ENCODE data around the gene ACADVL. TPM values are rescaled to one million over a fixed set of nuclear protein-coding genes. Genes with fewer than 3 reads are reported as not detected.
A peak's percentile ranks its signal among the peaks of the same experiment; 100 is the strongest.
"Not testable (repeated sequence)": the region's sequence is repeated elsewhere in the genome, so short reads cannot be mapped to it uniquely, and the experiment has no call there.

ACADVL gene
- total RNA-seq: 100 to 1,000 TPM; 444 to 567 TPM
- long read RNA-seq, donor 1, transcript ACADVL-203 (20 exons, 2,323 nt): major isoform, 142 of 276 reads
- long read RNA-seq, donor 1, transcript ACADVL-201 (19 exons, 2,352 nt): minor isoform, 11 of 276 reads
- long read RNA-seq, donor 1, partial matches to known transcripts: 84 of 276 reads
- long read RNA-seq, donor 1, other reads (novel, unspliced or antisense): 36 of 276 reads
- long read RNA-seq, donor 2, transcript ACADVL-202 (19 exons, 2,191 nt): minor isoform, 23 of 1,745 reads
- long read RNA-seq, donor 2, transcript ACADVL-201 (19 exons, 2,352 nt): minor isoform, 106 of 1,745 reads
- long read RNA-seq, donor 2, transcript ACADVL-203 (20 exons, 2,323 nt): major isoform, 1,072 of 1,745 reads
- long read RNA-seq, donor 2, partial matches to known transcripts: 285 of 1,745 reads
- long read RNA-seq, donor 2, other reads (novel, unspliced or antisense): 255 of 1,745 reads

DNA sequence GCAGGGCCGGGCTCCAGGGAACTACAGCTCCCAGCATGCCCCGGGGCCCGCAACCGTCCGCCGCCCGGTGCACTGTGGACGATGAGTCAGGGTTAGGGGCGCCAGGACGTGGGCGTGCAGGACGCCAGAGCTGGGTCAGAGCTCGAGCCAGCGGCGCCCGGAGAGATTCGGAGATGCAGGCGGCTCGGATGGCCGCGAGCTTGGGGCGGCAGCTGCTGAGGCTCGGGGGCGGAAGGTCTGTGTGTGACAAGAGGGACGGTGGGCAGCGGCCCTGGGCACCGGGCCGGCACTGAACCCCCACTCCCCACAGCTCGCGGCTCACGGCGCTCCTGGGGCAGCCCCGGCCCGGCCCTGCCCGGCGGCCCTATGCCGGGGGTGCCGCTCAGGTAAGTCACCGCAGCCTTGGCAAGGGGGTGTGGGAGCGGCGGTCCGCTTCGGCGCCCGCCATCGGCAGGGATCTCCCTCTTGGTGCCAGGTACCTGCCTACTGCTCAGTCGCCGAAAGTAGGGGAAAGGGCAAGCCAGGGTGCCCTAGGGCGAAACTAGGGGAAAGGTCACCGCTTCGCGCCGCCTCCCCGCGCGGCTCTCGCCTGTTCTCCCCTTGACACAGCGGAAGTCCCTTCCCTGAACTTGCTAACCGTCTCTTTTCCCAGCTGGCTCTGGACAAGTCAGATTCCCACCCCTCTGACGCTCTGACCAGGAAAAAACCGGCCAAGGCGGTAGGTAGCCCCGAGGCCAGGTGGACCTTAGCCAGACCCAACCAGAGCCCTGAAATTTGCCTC, at the start of gene ACADVL, which contains the start of gene DLG4:
Gene ACADVL (plus strand): TSS at position 127 of the 781 bp plus-strand sequence. CDS start 47 bp downstream, at position 174.
Gene DLG4 (minus strand): TSS at position 25 of the 781 bp plus-strand sequence.
- DNase-seq (ENCODE audit: low spot score): peak; percentile 99
- intact Hi-C loops (cut with DNase I): no loop called here

DNA sequence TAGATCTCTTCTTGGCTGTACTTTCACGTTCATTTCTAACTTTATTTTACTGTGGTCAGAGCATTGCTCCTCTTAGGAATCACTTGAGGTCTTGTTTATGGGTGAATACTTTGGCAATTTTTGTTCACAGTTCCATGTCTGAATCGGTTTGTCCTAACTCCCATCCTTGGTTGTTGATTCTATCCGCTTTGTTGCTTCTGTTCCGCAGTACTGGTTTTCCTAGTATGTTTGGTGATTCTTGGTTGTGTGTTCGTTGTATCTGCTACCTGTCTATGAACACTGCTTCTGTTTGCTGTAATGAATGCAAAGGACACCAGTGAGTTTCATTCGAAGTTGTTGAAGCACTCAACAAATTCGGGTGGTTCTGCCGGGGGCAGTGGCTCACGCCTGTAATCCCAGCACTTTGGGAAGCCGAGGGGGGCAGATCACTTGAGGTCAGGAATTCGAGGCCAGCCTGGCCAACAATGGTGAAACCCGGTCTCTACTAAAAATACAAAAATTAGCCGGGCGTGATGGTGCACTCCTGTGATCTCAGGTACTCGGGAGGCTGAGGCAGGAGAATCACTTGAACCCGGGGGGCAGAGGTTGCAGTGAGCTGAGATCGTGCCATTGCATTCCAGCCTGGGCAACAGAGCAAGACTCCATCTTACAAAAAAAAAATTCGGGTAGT, 47.1 kb upstream of the ACADVL start:
- intact Hi-C loops (cut with DNase I): not testable (repeated sequence)
- DNase-seq (ENCODE audit: low spot score): peak; percentile 43

DNA sequence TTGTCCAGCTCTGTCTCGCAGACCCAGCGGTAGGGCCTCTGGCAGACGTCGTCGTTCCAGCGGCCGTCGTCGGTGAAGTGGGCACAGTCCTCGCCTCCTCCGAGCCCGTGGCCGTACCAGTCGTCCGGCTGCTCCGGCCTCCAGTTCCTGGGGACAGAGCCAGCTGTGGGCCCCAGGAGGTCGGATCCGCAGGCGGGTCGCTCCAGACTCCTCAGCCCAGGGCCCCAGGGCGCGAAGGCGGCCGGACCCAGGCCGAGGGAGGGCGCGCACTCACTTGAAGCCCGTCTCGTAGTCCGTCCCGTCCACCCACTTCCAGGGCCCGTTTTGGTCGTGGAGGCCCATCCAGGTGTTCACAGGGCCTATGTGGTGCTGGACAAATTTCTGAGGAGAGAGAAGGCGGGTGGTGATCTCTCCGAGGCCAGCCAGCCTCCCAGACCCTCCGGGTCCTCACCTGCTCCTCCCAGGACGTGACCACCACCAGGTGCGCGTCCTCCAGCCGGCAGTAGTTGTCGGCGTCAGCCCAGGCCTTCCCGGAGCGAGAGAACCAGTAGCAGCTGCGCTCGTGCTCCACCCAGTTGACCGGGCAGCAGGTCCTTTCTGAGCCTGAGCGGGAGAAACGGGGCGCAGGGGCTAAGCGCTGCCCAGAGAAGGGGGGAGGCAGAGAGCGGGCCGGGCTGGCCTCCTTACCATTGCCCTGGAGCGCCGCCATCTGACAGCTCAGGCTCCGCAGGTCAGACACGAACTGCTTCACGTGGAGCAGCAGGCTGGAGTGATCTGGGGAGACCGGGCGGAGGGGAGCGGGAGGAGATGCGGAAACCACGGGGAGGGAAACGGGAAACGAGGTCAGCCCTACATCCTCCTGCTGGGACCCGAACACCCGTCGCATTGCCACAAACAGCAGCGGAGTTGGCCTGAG, 45.8 kb upstream of the ACADVL start:
- intact Hi-C loops (cut with DNase I): no loop called here
- DNase-seq (ENCODE audit: low spot score): peak; percentile 90

DNA sequence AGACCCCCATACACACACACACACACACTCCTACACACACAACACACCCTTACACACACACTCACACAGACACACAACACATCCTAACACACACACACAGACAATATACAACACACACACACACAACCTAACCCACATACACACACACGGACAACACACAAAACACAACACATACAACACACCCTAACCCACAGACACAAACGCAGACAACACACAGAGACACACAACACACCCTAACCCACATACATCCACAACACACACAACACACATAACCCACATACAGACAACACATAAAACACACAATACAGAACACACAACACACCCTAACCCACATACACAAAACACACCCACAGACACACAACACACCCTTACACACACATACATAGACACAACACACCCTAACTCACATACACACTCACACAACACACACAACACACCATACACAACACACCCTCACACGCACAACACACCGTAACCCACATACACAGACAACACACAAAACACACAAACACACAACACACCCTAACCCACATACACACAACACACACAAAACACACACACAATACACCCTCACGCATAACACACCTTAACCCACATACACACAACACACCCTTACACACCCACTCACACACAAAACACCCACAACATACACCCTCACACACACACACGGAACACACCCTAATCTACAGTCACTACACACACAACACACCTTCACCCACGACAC, 45.0 kb upstream of the ACADVL start:
- no peak for DNase-seq (ENCODE audit: low spot score)
- intact Hi-C loops (cut with DNase I): no loop called here

DNA sequence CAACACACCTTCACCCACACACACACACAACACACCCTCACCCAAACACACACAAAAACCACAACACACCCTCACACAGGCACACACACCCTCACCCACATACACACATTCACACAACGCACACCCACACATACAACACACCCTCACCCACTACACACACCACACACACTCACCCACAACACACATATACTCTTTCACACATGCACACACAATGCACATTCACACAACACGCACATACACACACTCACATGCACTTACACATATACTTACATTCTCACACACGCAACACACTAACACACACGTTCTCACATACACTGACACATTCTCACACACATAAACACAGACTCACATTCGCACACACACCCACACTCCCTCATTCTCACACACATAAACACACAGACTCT, 44.4 kb upstream of the ACADVL start:
- DNase-seq (ENCODE audit: low spot score): no peak
- intact Hi-C loops (cut with DNase I): no loop called here

DNA sequence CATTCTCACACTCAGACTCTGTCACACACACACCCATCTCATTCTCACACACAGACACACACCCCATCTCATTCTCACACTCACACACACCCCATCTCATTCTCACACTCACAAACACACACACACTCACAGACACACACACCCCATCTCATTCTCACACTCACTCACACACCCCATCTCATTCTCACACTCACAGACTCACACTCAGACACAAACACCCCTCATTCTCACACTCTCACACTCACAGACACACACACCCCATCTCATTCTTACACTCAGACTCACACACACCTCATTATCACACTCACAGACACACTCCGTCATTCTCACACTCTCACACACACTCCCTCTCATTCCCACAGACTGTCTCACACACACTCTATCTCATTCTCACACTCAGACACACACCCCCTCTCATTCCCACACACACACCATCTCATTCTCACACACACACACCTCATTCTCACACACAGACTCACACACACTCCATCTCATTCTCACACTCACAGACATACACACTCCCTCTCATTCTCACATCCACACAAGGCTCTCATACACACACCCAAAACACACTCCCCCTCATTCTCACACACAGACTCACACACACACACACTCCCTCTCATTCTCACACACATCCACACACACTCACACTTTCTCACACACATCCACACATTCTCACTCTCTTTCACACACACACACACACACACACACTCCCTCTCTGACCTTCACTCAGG, 43.5 kb upstream of the ACADVL start:
- no peak for DNase-seq (ENCODE audit: low spot score)
- intact Hi-C loops (cut with DNase I): no loop called here

DNA sequence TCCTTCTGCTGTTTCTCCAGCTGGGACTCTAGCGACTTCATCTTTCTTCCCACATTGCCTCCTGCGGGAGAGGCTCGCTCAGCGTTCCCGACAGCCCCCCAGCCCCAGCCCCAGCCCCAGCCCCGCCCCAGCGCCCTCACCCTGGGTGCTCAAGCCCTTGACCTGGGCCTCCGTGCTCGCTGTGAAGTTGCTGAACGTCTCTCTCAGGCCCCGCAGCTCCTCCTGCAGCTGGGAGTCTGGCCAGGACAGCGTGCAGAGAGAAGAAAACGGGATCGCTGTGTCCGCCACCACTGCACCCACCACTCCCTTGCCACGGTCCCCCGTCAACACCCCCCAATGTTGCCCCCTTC, 42.9 kb upstream of the ACADVL start:
- peak; percentile 60 for DNase-seq (ENCODE audit: low spot score)
- intact Hi-C loops (cut with DNase I): no loop called here

DNA sequence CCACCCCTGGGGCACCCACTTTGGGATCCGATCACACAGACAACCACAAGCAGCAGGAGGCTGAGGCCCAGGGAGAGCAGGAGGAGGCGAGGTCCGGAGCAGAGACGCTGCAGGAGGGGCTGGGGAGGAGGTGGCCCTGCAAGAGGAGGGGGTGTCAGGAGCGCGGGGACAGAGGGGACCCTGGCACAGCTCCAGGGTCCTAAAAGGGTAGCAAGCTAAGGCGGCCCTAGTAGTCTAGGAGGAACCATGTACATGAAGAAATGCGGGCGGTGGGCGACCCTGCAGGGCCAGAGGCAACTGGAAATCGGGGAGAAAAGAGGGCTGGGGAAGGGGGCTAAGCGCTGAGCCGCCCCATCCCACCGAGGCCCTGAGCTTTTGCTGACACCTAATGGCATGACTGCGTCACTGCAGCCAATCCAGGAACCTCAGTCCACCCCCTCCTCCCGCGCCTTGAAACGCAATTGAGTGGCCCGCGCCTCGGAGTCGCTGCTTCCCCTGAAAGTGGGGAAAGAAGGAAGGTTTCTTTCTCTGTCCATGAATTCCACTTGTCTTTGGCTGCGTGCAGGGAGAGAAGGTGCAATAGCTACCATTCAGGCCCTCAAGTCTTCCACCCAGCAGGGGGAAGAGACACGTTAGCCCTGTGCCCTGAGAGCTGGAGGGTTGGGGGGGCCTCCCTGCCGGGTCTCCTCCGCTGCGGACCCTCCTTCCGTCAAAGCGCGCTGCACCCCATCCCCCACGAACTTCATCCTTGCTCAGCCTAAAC, 42.4 kb upstream of the ACADVL start:
- intact Hi-C loops (cut with DNase I): no loop called here
- peak; percentile 87 for DNase-seq (ENCODE audit: low spot score)

DNA sequence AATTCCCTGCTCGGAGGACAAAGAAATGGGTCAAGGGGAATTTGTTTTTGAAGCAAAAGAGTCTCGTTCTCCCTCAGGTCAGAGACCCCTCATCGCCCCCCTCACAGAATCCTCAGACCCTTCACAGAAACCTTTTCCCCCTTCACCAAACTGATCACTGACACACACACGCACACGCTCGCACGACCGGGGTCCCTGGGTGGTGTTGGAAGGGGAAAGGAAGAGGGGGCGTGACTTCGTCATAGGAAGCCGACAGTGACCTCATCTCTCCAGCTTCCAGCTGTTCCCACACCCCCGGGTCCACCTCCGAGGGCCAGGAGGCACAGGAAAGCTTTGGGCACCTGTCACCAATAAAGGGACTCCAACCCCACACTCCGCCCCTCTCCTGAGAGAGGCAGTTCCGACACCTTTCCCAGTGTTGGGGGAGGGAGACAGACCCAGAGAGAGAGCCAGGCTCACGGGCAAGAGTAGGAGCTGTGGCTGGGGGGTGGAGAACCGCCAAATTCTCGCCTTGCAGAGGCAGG, 41.7 kb upstream of the ACADVL start:
- peak; percentile 56 for DNase-seq (ENCODE audit: low spot score)
- intact Hi-C loops (cut with DNase I): no loop called here

DNA sequence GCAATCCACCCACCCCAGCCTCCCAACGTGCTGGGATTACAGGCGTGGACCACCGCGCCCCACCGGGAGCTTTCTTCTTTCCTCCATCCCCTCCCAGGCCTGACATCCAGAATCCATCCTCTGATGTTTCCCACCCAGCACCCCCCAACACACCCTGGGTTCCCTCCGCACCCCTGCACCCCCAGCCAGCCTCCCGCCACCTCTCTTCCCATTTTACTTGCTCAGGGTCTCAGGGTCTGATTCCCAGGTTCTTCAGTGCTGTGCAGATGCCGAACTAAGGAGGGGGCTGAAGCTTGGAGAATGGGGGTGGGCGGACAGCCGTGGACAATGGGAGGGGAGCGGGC, 40.8 kb upstream of the ACADVL start:
- intact Hi-C loops (cut with DNase I): no loop called here
- peak; percentile 49 for DNase-seq (ENCODE audit: low spot score)

DNA sequence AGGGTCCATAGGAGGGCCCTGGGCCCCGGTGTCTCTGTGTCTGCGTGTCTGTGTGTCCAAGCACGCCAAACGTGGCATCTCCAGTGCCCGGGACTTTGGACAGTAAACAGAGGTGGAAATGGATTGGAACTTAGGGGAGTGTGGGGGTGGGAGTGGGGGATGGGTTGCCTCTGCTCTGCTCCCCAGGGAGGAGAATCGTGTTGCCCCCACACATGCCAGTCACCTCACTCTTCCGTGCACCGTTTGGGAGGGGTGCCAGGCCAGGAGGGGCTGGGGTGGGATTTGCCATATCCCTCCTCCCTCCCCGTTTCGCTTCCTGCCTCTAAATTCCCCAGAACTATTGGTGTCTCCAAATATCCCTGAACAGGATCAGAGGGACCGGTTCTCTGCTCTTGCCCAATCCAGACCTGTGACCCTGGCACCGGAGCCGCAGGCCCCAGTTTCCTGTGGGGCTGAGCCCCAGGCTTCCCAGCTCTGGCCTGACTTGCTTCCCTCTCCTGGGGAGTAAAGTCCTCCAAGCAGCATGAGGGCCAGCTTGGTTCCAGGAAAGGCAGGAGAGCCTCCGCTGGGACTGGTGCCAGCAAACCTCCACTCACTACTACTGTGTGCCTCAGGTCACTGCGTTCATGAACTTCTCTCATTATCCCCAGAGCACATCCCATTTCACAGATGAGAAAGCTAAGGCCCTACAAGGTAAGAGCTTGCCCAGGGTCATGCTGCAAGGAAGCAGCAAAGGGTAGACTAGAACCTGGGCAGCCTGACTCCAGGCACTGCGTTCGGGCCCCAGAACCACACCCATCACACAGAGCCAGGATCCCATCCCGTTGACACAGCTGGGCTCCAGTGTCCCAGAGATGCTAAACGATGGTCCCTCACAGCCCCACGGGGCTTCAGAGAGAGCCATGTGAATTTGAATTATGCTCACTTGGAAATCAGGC, 40.2 kb upstream of the ACADVL start, which contains the start of gene ASGR1:
Gene ASGR1 (minus strand): TSS at position 54 of the 938 bp plus-strand sequence. CDS start 807 bp downstream, outside the sequence.
- intact Hi-C loops (cut with DNase I): no loop called here
- DNase-seq (ENCODE audit: low spot score): peak; percentile 53

DNA sequence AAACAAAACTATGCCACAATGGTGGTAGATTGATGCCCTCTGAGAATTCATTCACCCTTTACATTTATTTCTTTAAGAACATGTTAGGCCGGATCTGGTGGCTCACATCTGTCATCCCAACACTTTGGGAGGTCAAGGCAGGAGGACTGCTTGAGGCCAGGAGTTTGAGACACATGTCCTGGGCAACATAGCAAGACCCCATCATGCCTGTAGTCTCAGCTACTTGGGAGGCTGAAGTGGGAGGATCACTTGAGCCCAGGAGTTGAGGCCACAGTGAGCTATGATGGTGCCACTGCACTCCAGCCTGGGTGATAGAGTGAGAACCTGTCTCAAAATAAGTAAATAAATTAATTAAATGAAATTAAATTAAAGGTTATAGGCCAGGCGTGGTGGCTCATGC, 37.6 kb upstream of the ACADVL start:
- intact Hi-C loops (cut with DNase I): not testable (repeated sequence)

DNA sequence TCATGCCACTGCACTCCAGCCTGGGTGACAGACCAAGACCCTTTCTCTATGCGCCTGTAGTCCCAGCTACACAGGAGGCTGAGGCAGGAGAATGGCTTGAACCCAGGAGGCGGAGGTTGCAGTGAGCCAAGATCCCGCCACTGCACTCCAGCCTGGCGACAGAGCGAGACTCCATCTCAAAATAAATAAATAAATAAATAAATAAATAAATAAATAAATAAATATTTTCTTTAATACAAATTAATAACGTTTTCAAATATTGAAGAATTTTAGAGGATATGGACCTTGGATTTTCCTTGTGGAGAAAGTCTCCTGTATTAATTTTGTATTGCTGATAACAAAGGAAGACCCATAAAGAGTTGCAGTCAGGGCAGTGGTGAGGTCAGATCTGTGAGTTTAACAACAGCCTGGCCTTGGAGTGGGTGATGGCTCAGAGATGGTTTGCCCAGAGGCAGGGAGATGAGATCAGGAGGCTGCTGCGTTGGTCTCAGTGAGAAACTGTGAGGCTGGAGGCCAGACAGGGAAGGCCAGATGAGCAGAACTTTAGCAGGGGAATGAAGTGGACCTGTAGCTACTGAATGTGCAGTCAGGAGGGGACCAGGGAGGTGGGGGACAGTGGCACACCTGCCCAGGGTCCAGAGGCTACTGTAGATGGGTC, 36.2 kb upstream of the ACADVL start:
- intact Hi-C loops (cut with DNase I): no loop called here
- DNase-seq (ENCODE audit: low spot score): no peak

More for the DNA sequence above, 37.6 kb upstream of the ACADVL start:
- not testable (repeated sequence) for DNase-seq (ENCODE audit: low spot score)

DNA sequence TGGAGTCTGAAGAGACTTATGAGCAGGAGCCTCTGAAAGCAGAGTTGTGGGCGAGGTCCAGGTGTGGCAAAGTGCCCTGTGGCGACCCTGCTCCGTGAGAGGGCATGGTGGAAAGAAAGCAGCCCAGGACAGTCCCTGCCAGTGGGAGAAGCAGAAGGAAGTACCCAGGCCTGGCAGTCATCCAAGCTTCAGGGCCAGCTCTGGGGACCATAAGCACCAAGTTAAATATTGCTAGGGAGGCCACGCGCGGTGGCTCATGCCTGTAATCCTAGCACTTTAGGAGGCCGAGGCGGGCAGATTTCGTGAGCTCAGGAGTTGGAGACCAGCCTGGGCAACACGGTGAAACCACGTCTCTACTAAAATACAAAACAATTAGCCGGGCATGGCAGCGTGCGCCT, 35.6 kb upstream of the ACADVL start:
- no peak for DNase-seq (ENCODE audit: low spot score)
- intact Hi-C loops (cut with DNase I): no loop called here

DNA sequence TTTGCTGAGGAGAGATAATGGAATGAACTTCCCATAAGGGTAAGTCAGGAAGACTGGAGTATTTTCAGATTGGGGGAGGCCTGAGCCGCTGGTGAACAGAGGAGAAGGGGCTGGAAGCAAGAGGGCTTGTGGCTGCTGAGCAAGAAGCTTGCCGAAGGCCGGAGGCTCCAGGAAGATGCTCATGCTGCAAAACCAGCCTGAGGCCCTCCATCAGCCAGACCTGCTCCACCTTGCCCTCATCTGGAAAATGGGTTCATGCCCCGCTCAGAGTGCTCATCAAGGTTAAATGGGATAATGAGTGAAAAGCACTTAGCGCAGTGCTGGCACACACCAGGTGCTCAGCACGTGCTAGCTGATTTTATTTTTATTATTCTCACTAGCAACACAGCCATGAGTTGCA, 35.1 kb upstream of the ACADVL start:
- no peak for DNase-seq (ENCODE audit: low spot score)
- intact Hi-C loops (cut with DNase I): no loop called here

Measured in posterior vena cava (tissue), 2 donors.